Measurements from ENCODE around the gene ARHGEF7.

Gene ARHGEF7

GRCh38 chr13:111165241-111166010, 50.3 kb downstream of the ARHGEF7 start:
- DNase-seq (ENCODE audit: low read depth) = no peak
- no peak overlapping the region for H3K4me3 ChIP-seq (ENCODE audit: control insufficient read depth, low read depth, low read length)
- TF ChIP-seq CTCF (conservative IDR thresholded peaks at IDR 0.05; ENCODE audit: control insufficient read depth, insufficient read depth, low read depth, low read length) = no peak

- no peak for TF ChIP-seq CTCF (conservative IDR thresholded peaks at IDR 0.05; ENCODE audit: control insufficient read depth, insufficient read depth, low read depth, low read length)
Observed at GRCh38 chr13:111166882-111167675, 52.0 kb downstream of the ARHGEF7 start.

GRCh38 chr13:111168107-111168506, 53.0 kb downstream of the ARHGEF7 start:
- no peak for DNase-seq (ENCODE audit: low read depth)
- no peak overlapping the region for H3K4me3 ChIP-seq (ENCODE audit: control insufficient read depth, low read depth, low read length)
- no peak for TF ChIP-seq CTCF (conservative IDR thresholded peaks at IDR 0.05; ENCODE audit: control insufficient read depth, insufficient read depth, low read depth, low read length)

More at GRCh38 chr13:111166882-111167675, 52.0 kb downstream of the ARHGEF7 start:
- H3K4me3 ChIP-seq (ENCODE audit: control insufficient read depth, low read depth, low read length) = no peak overlapping the region
- DNase-seq (ENCODE audit: low read depth) = no peak

- H3K4me3 ChIP-seq (ENCODE audit: control insufficient read depth, low read depth, low read length) = no peak overlapping the region
- TF ChIP-seq CTCF (conservative IDR thresholded peaks at IDR 0.05; ENCODE audit: control insufficient read depth, insufficient read depth, low read depth, low read length) = no peak
- no peak for DNase-seq (ENCODE audit: low read depth)
Observed at GRCh38 chr13:111171112-111171511, 56.0 kb downstream of the ARHGEF7 start.

- no peak overlapping the region for H3K4me3 ChIP-seq (ENCODE audit: control insufficient read depth, low read depth, low read length)
- DNase-seq (ENCODE audit: low read depth) = no peak
- TF ChIP-seq CTCF (conservative IDR thresholded peaks at IDR 0.05; ENCODE audit: control insufficient read depth, insufficient read depth, low read depth, low read length) = no peak
Observed at GRCh38 chr13:111171629-111172028, 56.5 kb downstream of the ARHGEF7 start.

GRCh38 chr13:111174377-111175114, 59.4 kb downstream of the ARHGEF7 start:
- TF ChIP-seq CTCF (conservative IDR thresholded peaks at IDR 0.05; ENCODE audit: control insufficient read depth, insufficient read depth, low read depth, low read length) = no peak
- no peak for DNase-seq (ENCODE audit: low read depth)
- H3K4me3 ChIP-seq (ENCODE audit: control insufficient read depth, low read depth, low read length) = no peak overlapping the region
